Stimulated activated CD4-positive, alpha-beta T cell treated with anti-CD3 and anti-CD28 coated beads, Interleukin-1b, Interleukin-23, amount 100 ng/mL, for 1 hour (primary cell): ENCODE data around the gene APC2.

ENCODE experiments used
- DNase-seq, 2 donors: peaks; one replicate each; pipeline ENCODE4 v3.0.0-alpha.2; 2020; ENCODE audit warnings: low read depth in 2 of 2

Gene APC2

DNA sequence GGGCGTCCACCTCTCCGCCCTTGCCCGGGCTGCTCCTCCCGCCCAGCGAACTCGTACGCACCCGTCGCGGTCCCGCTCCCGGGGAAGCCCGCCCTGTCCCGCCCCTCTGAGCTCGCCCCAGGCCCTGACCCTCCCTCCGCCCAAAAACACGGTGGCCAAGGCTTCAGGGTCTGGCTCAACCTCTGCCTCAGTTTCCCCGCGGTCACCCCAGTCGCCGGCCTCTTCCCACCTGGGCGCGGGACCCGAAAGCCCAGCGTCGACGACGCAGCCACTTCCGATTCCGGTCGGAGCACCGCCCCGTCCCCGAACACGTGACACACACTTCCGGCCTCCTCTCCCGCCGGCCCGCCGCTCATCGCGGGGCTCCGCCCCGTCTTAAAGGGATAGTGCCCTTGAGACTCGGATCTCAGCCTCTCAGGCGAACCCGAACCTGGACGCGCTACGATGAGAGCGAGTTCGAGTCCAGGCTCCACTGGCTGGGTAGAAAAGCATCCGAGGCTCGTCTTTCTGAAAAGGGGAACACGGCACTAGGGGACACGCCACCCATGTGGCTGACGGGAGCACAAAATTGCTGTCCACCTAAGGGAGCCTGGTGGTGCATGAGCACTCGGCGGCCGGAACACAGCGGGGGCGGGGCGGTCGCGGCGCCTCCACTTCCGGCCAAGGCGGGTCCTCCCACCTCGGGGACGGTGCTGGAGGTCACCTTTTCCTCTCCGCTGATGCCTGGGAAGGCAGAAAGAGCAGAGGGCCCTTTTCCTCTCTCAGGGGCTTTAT lies 29.2 kb downstream of the APC2 start, which contains the start of gene C19orf25:
TSS of gene C19orf25 (minus strand) at position 282 of the 774 bp plus-strand sequence. CDS start 312 bp downstream, outside the sequence.
- peak; percentile 77 to 83 for DNase-seq

GRCh38 chr19:1481224-1481892 lies 31.4 kb downstream of the APC2 start:
- DNase-seq: no peak

- no peak for DNase-seq
Measured at GRCh38 chr19:1481893-1482360, 32.0 kb downstream of the APC2 start.

DNA sequence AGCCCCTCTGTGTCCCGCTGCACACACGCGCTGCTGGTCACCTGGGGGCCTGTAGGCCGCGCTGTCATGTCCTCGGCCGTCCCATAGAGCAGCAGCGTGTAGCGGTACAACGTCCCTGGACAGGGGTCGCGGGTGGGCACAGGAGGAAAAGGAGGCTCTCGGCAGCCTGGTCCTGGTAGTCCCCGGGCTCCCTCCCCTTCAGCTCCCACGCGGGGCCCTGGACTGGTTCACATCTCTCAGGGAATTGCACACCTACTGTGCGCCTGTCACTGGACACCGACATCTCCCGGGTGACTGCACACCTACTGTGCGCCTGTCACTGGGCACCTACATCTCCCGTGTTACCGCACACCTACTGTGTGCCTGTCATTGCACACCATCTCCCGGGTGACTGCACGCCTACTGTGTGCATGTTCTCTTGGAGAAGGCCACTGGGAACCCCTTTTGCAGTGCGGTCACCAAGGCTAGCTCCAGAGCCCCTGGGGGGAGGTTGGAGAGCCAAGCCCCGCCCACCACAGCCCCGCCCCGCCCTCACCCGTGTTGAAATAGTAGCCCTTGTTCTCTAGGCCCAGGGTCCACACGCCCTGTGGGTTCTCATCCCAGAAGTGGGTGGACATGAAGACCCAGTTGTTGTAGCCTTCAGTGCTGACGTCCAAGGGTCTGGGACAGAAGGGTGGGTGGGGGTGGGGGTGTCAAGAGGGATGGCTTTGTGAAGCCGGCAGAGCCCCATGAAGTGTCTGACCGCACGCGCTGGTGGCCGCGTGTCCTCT lies 32.6 kb downstream of the APC2 start:
- no peak for DNase-seq

GRCh38 chr19:1483131-1483978 lies 33.4 kb downstream of the APC2 start:
- no peak for DNase-seq

GRCh38 chr19:1483979-1484428 lies 34.1 kb downstream of the APC2 start:
- no peak for DNase-seq

DNA sequence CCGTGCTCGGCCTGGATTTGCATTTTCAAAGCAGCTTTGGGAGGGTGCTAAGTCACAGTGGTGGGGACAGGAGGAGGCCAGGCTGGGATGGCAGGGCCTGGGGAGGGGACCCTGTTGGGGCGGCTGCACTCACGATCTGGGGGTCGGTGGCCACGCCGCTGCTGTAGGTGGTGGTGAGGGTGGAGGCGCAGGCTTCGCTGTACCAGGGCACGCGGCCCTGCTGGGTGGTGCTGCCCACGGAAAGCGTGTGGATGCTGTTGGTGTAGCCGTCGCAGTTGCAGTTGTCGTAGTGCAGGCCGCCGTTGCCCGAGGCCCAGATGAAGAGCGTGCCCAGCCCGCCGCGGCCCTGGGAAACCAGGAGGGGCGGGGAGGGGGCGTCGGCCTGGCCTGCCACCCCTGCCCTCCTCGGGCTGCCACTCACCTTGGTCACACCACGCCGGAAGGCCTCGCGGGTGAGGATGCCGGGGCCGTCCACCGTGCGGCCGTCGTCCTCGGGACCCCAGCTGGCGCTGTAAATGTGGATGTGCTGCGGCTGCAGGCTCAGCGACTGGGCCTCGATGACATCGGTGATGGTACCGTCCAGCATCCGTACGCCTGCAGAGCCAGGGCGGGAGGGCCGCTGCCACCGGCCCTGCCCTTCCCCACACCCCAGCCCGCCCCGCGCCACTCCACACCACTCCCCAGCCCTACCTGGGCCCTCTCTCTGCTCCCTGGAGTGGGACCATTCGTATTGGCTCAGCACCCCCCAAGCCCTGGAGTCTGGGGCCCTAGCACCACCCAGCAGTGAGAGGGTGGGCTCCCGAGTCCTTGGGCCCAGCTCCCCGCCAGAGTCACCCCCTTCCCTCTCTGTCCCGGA lies 37.0 kb downstream of the APC2 start:
- DNase-seq: no peak

GRCh38 chr19:1487576-1488281 lies 37.8 kb downstream of the APC2 start:
- DNase-seq: no peak

- no peak for DNase-seq
Measured at GRCh38 chr19:1488282-1488601, 38.3 kb downstream of the APC2 start.

- no peak for DNase-seq
Measured at GRCh38 chr19:1489463-1490310, 39.8 kb downstream of the APC2 start.

- DNase-seq: peak; percentile 97
Measured at GRCh38 chr19:1490311-1491113, 40.6 kb downstream of the APC2 start, which contains the start of gene PCSK4. TSS of gene PCSK4 (minus strand) at chr19:1490350. CDS start at chr19:1490346, 4 bp downstream.

DNA sequence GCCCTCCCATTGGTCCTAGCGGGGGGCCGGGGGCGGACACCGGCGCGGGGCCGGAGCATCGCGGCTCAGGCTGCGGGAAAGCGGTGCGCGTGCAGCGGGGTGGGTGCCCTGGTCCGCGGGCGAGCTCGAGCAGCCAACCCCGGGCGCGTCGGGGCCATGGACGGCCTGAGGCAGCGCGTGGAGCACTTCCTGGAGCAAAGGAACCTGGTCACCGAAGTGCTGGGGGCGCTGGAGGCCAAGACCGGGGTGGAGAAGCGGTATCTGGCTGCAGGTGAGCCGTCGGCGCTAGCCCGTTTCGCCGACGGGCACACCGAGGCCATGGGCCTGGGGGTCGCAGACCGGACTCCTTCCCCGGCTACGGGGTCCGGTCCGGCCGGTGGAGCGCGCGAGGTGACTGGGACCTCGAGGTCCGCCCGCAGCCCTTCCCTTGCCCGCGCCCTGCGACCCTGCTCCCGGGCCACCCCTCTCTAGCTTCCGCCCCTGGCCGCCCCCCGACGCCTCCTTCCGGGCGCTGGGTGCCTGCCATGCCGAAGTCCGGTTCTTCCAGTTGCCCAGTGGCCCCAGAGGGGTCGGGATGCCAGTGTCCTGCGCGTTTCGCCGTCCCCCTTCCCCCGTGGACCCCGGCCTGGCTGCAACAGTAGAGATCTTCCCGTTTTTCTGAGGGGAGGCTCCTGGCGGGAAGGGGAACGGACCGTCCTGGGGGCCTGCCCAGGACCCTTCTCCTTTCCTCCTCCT lies 41.4 kb downstream of the APC2 start, which contains the start of gene REEP6:
TSS of gene REEP6 (plus strand) at position 68 of the 735 bp plus-strand sequence. CDS start at position 157, 89 bp downstream.
- DNase-seq: no peak

DNA sequence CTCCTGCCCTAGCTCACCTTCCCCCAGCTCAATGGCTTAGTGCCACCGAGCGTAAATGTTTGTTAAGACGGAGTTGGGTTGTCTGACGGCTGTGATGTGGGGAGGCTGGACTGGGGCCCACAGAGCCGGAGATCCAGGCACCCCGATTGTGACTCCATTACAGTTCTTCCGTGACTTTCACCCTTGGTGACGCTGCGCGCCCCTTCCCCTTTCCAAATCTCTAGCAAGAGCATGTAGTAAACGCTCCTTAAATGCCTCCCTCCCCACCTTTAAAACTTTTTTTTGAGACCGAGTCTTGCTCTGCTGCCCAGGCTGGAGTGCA lies 41.9 kb downstream of the APC2 start:
- DNase-seq: no peak

DNA sequence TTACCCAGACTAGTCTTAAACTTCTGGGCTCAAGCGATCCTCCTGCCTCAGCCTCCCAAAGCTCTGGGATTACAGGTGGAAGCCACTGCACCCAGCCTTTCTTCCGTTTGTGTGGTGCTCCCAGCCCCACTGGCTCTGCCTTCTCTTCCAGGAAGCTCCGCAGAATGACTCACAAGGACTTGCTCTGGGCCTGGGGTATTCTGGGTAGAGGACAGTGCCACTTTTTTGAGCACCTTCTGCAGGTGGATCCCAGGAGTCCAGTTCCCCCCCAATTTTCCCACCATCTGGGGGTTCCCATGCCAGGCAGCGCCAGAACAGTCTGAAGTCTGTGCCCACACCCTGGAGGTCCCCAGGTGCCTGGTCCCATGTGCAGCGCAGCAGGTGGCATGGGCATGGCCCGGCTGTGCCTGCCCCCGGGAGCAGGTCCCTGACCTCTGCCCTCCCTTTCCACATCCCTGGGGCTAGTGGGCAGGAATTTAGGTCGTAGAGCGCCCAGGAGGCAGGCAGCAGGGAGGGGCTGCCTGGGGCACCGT lies 42.6 kb downstream of the APC2 start:
- no peak for DNase-seq

GRCh38 chr19:1494115-1494815 lies 44.3 kb downstream of the APC2 start:
- DNase-seq: no peak

GRCh38 chr19:1495051-1495798 lies 45.3 kb downstream of the APC2 start:
- DNase-seq: no peak
